GM23248 (cell line): ENCODE measurements around the gene LAMA4. TPM values are rescaled to one million over a fixed set of nuclear protein-coding genes. Genes with fewer than 3 reads are reported as not detected.

Source experiments
- DNase-seq: peaks from one replicate; pipeline ENCODE4 v3.0.0-alpha.2; 2015
- H2AFZ ChIP-seq: fragments of 200-600 bp; sonication (generic); 2 replicates; pipeline ENCODE4 v1.6.1; 2016; ENCODE audit warnings: antibody characterized with exemption
- H3F3A ChIP-seq: fragments of 200-600 bp; sonication (generic); 2 replicates; pipeline ENCODE4 v1.6.1; 2016; ENCODE audit warnings: mild to moderate bottlenecking, antibody characterized with exemption, mixed run types; ENCODE audit not compliant: insufficient read depth
- H3K27ac ChIP-seq: fragments of 200-600 bp; sonication (generic); 2 replicates; pipeline ENCODE4 v1.5.1; 2016; ENCODE audit warnings: mild to moderate bottlenecking
- H3K27me3 ChIP-seq: fragments of 200-600 bp; sonication (generic); replicated peaks from 2 replicates; pipeline ENCODE4 v1.6.1; 2016; ENCODE audit warnings: mild to moderate bottlenecking; ENCODE audit not compliant: insufficient read depth
- H3K36me3 ChIP-seq: fragments of 200-600 bp; sonication (generic); 2 replicates; pipeline ENCODE4 v1.6.1; 2016; ENCODE audit warnings: low read depth, mild to moderate bottlenecking
- H3K4me1 ChIP-seq: fragments of 200-600 bp; sonication (generic); 2 replicates; pipeline ENCODE4 v1.6.1; 2016; ENCODE audit warnings: mild to moderate bottlenecking; ENCODE audit not compliant: insufficient read depth
- H3K4me2 ChIP-seq: fragments of 200-600 bp; sonication (generic); one replicate; pipeline ENCODE4 v1.6.1; 2016; ENCODE audit warnings: mild to moderate bottlenecking; ENCODE audit not compliant: unreplicated experiment
- H3K4me3 ChIP-seq: fragments of 200-600 bp; sonication (generic); 2 replicates; pipeline ENCODE4 v1.5.1; 2016; ENCODE audit warnings: mild to moderate bottlenecking
- H3K79me2 ChIP-seq: fragments of 200-600 bp; sonication (generic); 2 replicates; pipeline ENCODE4 v1.6.1; 2016; ENCODE audit warnings: mild to moderate bottlenecking; ENCODE audit not compliant: insufficient read depth
- H3K9ac ChIP-seq: fragments of 200-600 bp; sonication (generic); 2 replicates; pipeline ENCODE4 v1.6.1; 2016; ENCODE audit warnings: mild to moderate bottlenecking
- H3K9me2 ChIP-seq: fragments of 200-600 bp; sonication (generic); 2 replicates; pipeline ENCODE4 v1.6.1; 2016; ENCODE audit warnings: mixed run types, mild to moderate bottlenecking, moderate library complexity; ENCODE audit not compliant: insufficient read depth
- H3K9me3 ChIP-seq: fragments of 200-600 bp; sonication (generic); one replicate; pipeline ENCODE4 v1.6.1; 2017; ENCODE audit warnings: low read depth
- H4K20me1 ChIP-seq: fragments of 200-600 bp; sonication (generic); 2 replicates; pipeline ENCODE4 v1.6.0; 2016; ENCODE audit not compliant: insufficient read depth
- EZH2 ChIP-seq: fragments of 200-600 bp; sonication (generic); IDR thresholded peaks from 2 replicates; pipeline ENCODE4 v1.6.1; 2018; ENCODE audit warnings: antibody characterized with exemption, mild to moderate bottlenecking; ENCODE audit not compliant: insufficient read depth, poor library complexity, severe bottlenecking
- EZH2phosphoT487 ChIP-seq: fragments of 200-600 bp; sonication (generic); IDR thresholded peaks from 2 replicates; pipeline ENCODE4 v1.6.1; 2018; ENCODE audit warnings: antibody characterized with exemption, moderate library complexity, mild to moderate bottlenecking, low read depth; ENCODE audit not compliant: insufficient read depth
- WGBS, 2 experiments: methylation state at CpG; one replicate each; pipeline ENCODE4 v1.1.6; 2015 to 2017; ENCODE audit warnings: low lambda C conversion rate in 2 of 2, low coverage in 1 of 2; ENCODE audit errors: missing lambda C conversion rate in 2 of 2; 5-methylcytosine and 5-hydroxymethylcytosine counted together
- in situ Hi-C: fragments of 300-500 bp; cut with MboI; formaldehyde crosslinking; loops from 2 replicates; pipeline ENCODE4 v1.15.0; 2020
- polyA plus RNA-seq: library from polyadenylated mRNA; unstranded; fragments of >200 nt; fragmentation: Nextera tagmentation; extraction: Ambion mirVana; gene quantifications from 2 replicates; pipeline ENCODE4 v1.2.1, GENCODE V29; 2016
- total RNA-seq: library from RNA; depleted of rRNA; stranded (reverse); fragments of >200 nt; shearing (Covaris generic); gene quantifications from 2 replicates; pipeline ENCODE4 v1.2.3, GENCODE V29; 2014

LAMA4 gene
- total and polyA plus RNA-seq, 2 experiments from 2014 or later = 331 to 429 TPM

- Histone ChIP-seq H3K4me2 (no peak overlapping the region), H3K36me3 (peaks cover 65% of the 10 kb centered on the region), H3K79me2 (peaks cover 18% of the 10 kb centered on the region), H3K4me1 (peaks cover 9% of the 10 kb centered on the region), H3K9me3 (no peaks in the 10 kb centered on the region), H3K9ac (no peak overlapping the region), H2AFZ (no peak overlapping the region), H3K9me2 (no peaks in the 10 kb centered on the region), H3K4me3 (no peak overlapping the region), H3K27me3 (no peaks in the 10 kb centered on the region), H3F3A (peaks cover 2% of the 10 kb centered on the region; the same call in 1 of the 2 replicates), H4K20me1 (no peaks in the 10 kb centered on the region), H3K27ac (no peak overlapping the region)
- 92 to 94% methylated on average over 4 of the region's 4 CpGs for WGBS, 2 experiments
- DNase-seq = no peak
- in situ Hi-C loops = no loop called here
- TF ChIP-seq EZH2phosphoT487 (no peak), EZH2 (no peak)
Observed at GRCh38 chr6:112081569-112081968, 172.8 kb downstream of the LAMA4 start.

DNA sequence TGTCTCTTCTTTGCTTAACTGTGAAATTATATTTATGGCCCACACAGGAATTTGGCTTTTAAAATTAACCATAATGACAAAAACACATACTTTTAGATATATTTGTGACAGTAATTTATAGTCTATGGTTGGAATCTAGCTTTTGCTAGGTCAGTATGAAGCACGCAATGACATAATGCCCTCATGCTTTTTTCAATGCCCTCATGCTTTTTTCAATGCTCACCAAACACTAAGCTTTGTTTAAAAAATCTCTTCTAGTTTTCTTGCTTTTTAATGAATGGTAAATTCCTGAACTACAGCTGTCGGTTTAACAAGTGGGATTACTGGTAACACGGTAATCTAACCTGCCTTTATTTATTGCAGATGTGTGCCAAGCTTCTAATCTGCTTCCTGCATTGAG is 187.8 kb downstream of the LAMA4 start:
- no peak overlapping the region for H2AFZ ChIP-seq
- no peak for TF ChIP-seq EZH2
- TF ChIP-seq EZH2phosphoT487 = no peak
- H3K9ac ChIP-seq = no peak overlapping the region
- H3K27ac ChIP-seq = no peak overlapping the region
- H3K4me1 ChIP-seq = peaks cover 6% of the 10 kb centered on the region; the same call in 1 of the 2 replicates
- H3K27me3 ChIP-seq = no peaks in the 10 kb centered on the region
- H3K36me3 ChIP-seq = peaks cover 30% of the 10 kb centered on the region
- H3K79me2 ChIP-seq = no peaks in the 10 kb centered on the region
- no peak for DNase-seq
- 97 to 99% methylated on average over 3 of the region's 3 CpGs for WGBS, 2 experiments
- no peak overlapping the region for H3K4me2 ChIP-seq
- no peaks in the 10 kb centered on the region for H3K9me2 ChIP-seq
- H3K9me3 ChIP-seq = no peaks in the 10 kb centered on the region
- no peak overlapping the region for H3K4me3 ChIP-seq
- in situ Hi-C loops = no loop called here
- no peaks in the 10 kb centered on the region for H4K20me1 ChIP-seq
- peaks cover 30% of the 10 kb centered on the region for H3F3A ChIP-seq

- Histone ChIP-seq H3K9me3 (no peaks in the 10 kb centered on the region), H2AFZ (no peak overlapping the region), H3K4me1 (peaks cover 9% of the 10 kb centered on the region; the same call in 1 of the 2 replicates), H3K4me3 (no peak overlapping the region), H3K27me3 (no peaks in the 10 kb centered on the region), H3K4me2 (no peak overlapping the region), H3K27ac (no peak overlapping the region), H3K79me2 (no peaks in the 10 kb centered on the region), H3K36me3 (peaks cover 21% of the 10 kb centered on the region), H3F3A (peaks cover 30% of the 10 kb centered on the region), H3K9ac (no peak overlapping the region), H3K9me2 (no peaks in the 10 kb centered on the region), H4K20me1 (no peaks in the 10 kb centered on the region)
- peak; percentile 6 for DNase-seq
- WGBS, 2 experiments = 58% methylated on average over 6 of the region's 6 CpGs
- in situ Hi-C loops = no loop called here
- TF ChIP-seq EZH2 = no peak
Observed at GRCh38 chr6:112065426-112065986, 188.9 kb downstream of the LAMA4 start.

DNA sequence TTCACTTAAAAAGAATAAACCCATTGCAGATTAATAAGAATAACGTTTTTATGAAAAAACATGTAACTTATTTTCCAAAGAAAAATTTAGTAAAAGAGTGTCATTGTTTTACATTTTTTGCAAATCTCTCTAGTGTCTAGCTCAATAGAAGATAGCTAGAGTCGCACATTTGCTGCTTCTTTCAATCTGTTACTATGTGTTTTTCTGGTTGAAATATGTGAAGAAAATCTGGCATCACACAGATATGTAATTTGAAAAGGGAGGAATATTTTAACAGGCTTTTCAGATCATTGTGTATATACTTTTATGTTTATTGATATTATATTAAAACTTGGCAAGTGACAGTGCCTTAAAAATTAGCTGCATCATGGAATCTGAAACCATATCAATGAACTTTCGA is 191.4 kb downstream of the LAMA4 start:
- Histone ChIP-seq H3K4me3 (no peak overlapping the region), H3K9me3 (no peaks in the 10 kb centered on the region), H3K4me1 (peaks cover 9% of the 10 kb centered on the region; the same call in 1 of the 2 replicates), H3K27ac (no peak overlapping the region), H3K79me2 (no peaks in the 10 kb centered on the region), H4K20me1 (no peaks in the 10 kb centered on the region), H3K9ac (no peak overlapping the region), H3K36me3 (no peaks in the 10 kb centered on the region), H3K27me3 (no peaks in the 10 kb centered on the region), H3K4me2 (no peak overlapping the region), H3F3A (peaks cover 21% of the 10 kb centered on the region), H2AFZ (no peak overlapping the region), H3K9me2 (no peaks in the 10 kb centered on the region)
- WGBS, 2 experiments = 78 to 83% methylated on average over 3 of the region's 3 CpGs
- TF ChIP-seq EZH2 = no peak
- no peak for TF ChIP-seq EZH2phosphoT487
- in situ Hi-C loops = no loop called here
- no peak for DNase-seq
